Liver (tissue), 9 donors: ENCODE data around the gene ZFYVE28. TPM values are rescaled to one million over a fixed set of nuclear protein-coding genes. Genes with fewer than 3 reads are reported as not detected.

Experiments used
- DNase-seq: peaks from one replicate; pipeline ENCODE4 v3.0.0-alpha.2; 2017; ENCODE audit warnings: low spot score
- H3K27ac ChIP-seq, 2 donors: one replicate each; pipeline ENCODE4 v1.7.0; 2013; ENCODE audit warnings: inconsistent platforms in 2 of 2, low read length in 2 of 2, control low read depth in 1 of 2, low read depth in 1 of 2, mild to moderate bottlenecking in 1 of 2
- H3K27me3 ChIP-seq, 4 donors: one replicate each; pipeline versions ENCODE4 v1.6.1 to v1.7.0; 2013; ENCODE audit warnings: low read length in 3 of 4, inconsistent platforms in 1 of 4, mild to moderate bottlenecking in 1 of 4, moderate library complexity in 1 of 4; ENCODE audit not compliant: control insufficient read depth in 4 of 4, insufficient read depth in 4 of 4
- H3K36me3 ChIP-seq, 4 donors: one replicate each; pipeline versions ENCODE4 v1.6.1 to v1.7.0; 2013; ENCODE audit warnings: low read length in 3 of 4, mild to moderate bottlenecking in 3 of 4, low read depth in 1 of 4, moderate library complexity in 1 of 4; ENCODE audit not compliant: control insufficient read depth in 4 of 4, insufficient read depth in 3 of 4
- H3K4me1 ChIP-seq, 4 donors: one replicate each; pipeline versions ENCODE4 v1.6.1 to v1.7.0; 2013; ENCODE audit warnings: low read length in 3 of 4, mild to moderate bottlenecking in 3 of 4, moderate library complexity in 1 of 4; ENCODE audit not compliant: control insufficient read depth in 4 of 4, insufficient read depth in 4 of 4
- H3K4me3 ChIP-seq, 3 donors: one replicate each; pipeline versions ENCODE4 v1.6.1 to v1.7.0; 2013; ENCODE audit warnings: low read length in 3 of 3, control low read depth in 1 of 3, low read depth in 1 of 3, mild to moderate bottlenecking in 1 of 3
- H3K9ac ChIP-seq, 2 donors: one replicate each; pipeline ENCODE4 v1.7.0; 2013; ENCODE audit warnings: low read length in 2 of 2, mild to moderate bottlenecking in 2 of 2, moderate library complexity in 2 of 2, control low read depth in 1 of 2, low read depth in 1 of 2
- H3K9me3 ChIP-seq, 4 donors: one replicate each; pipeline versions ENCODE4 v1.6.1 to v1.7.0; 2013; ENCODE audit warnings: low read length in 3 of 4; ENCODE audit not compliant: control insufficient read depth in 4 of 4
- ATF3 ChIP-seq: IDR thresholded peaks from 2 replicates; pipeline ENCODE4 v1.6.1; 2016; ENCODE audit warnings: antibody characterized with exemption
- EGR1 ChIP-seq, 2 donors: IDR thresholded peaks; 2 replicates each; pipeline ENCODE4 v1.6.1; 2016 to 2018; ENCODE audit warnings: antibody characterized with exemption in 2 of 2, low read depth in 2 of 2
- FOXA1 ChIP-seq: IDR thresholded peaks from 2 replicates; pipeline ENCODE4 v1.6.1; 2016; ENCODE audit warnings: antibody characterized with exemption
- GABPA ChIP-seq, 2 donors: IDR thresholded peaks in 1 of 2; conservative IDR thresholded peaks in 1 of 2; 2 replicates each; pipeline ENCODE4 v1.6.1; 2016; ENCODE audit warnings: antibody characterized with exemption in 2 of 2, mild to moderate bottlenecking in 1 of 2, moderate library complexity in 1 of 2
- HNF4A ChIP-seq, 2 donors: conservative IDR thresholded peaks; 2 replicates each; pipeline ENCODE4 v1.6.1; 2016; ENCODE audit warnings: antibody characterized with exemption in 2 of 2, mild to moderate bottlenecking in 2 of 2
- HNF4G ChIP-seq: IDR thresholded peaks from 2 replicates; pipeline ENCODE4 v1.6.1; 2016; ENCODE audit warnings: antibody characterized with exemption
- MAX ChIP-seq: IDR thresholded peaks from 2 replicates; pipeline ENCODE4 v1.6.1; 2016; ENCODE audit warnings: antibody characterized with exemption
- NR2F2 ChIP-seq: IDR thresholded peaks from 2 replicates; pipeline ENCODE4 v1.6.1; 2016; ENCODE audit warnings: antibody characterized with exemption
- RAD21 ChIP-seq, 2 donors: IDR thresholded peaks; 2 replicates each; pipeline ENCODE4 v1.6.1; 2016; ENCODE audit warnings: antibody characterized with exemption in 2 of 2, mild to moderate bottlenecking in 2 of 2
- SP1 ChIP-seq: IDR thresholded peaks from 2 replicates; pipeline ENCODE4 v1.6.1; 2018; ENCODE audit warnings: antibody characterized with exemption, mild to moderate bottlenecking
- YY1 ChIP-seq: IDR thresholded peaks from 2 replicates; pipeline ENCODE4 v1.6.1; 2016; ENCODE audit warnings: antibody characterized with exemption, mild to moderate bottlenecking
- ZBTB33 ChIP-seq: IDR thresholded peaks from 2 replicates; pipeline ENCODE4 v1.6.1; 2016; ENCODE audit warnings: antibody characterized with exemption
- WGBS: extraction: QIAGEN DNeasy Blood & Tissue Kit; methylation state at CpG from one replicate; pipeline ENCODE4 v1.1.7; 2013; 5-methylcytosine and 5-hydroxymethylcytosine counted together
- polyA plus RNA-seq, 2 donors: library from polyadenylated mRNA; stranded (reverse) in 1 of 2; unstranded in 1 of 2; fragments of 200-250 nt in 1 of 2; fragments of >200 nt in 1 of 2; fragmentation: Nextera tagmentation in 1 of 2; extraction: Ambion mirVana in 1 of 2; gene quantifications; one replicate each; pipeline versions ENCODE4 v1.2.1 to v1.2.3, GENCODE V29; 2013 to 2015
- total RNA-seq, 2 donors: library from RNA; depleted of rRNA; stranded (reverse); fragments of >200 nt; gene quantifications; one replicate each; pipeline ENCODE4 v1.2.3, GENCODE V29; 2014
- donor health status: healthy.
- donor health status: healthy.
- donor health status: healthy.
- donor health status: healthy.
- donor health status: healthy.

The ZFYVE28 gene
- total and polyA plus RNA-seq, 4 donors, result 2.0 to 6.1 (median 2.7) TPM

GRCh38 chr4:2336659-2337058, 81.8 kb downstream of the ZFYVE28 start (continued):
- TF ChIP-seq MAX (no peak), ATF3 (no peak), ZBTB33 (no peak), HNF4G (no peak), EGR1 (IDR thresholded peaks at IDR 0.05; ENCODE audit: low read depth in 2 of 2) (no peak)

- Histone ChIP-seq H3K27me3 (no peaks in the 10 kb centered on the region), H3K36me3 (no peaks in the 10 kb centered on the region), H3K9ac (no peak overlapping the region), H3K27ac (no peak overlapping the region), H3K4me1 (peaks cover 0 to 9% (median 5%) of the 10 kb centered on the region in 4 donors), H3K9me3 (no peaks in the 10 kb centered on the region), H3K4me3 (no peak overlapping the region)
- 87% methylated on average over 9 of the region's 9 CpGs for WGBS
- TF ChIP-seq SP1, result no peak
- no peak for TF ChIP-seq GABPA (IDR thresholded peaks at IDR 0.05 in 1 of 2, conservative IDR thresholded peaks at IDR 0.05 in 1 of 2)
- DNase-seq, result no peak
These were observed 82.7 kb downstream of the ZFYVE28 start for GRCh38 chr4:2335729-2336101.

GRCh38 chr4:2334826-2335728, 83.4 kb downstream of the ZFYVE28 start:
- no peak overlapping the region for H3K4me3 ChIP-seq
- H3K27ac ChIP-seq, result no peak overlapping the region
- DNase-seq, result no peak
- no peaks in the 10 kb centered on the region for H3K9me3 ChIP-seq
- H3K27me3 ChIP-seq, result no peaks in the 10 kb centered on the region
- no peak overlapping the region for H3K9ac ChIP-seq
- H3K36me3 ChIP-seq, result no peaks in the 10 kb centered on the region
- TF ChIP-seq NR2F2 (no peak), GABPA (IDR thresholded peaks at IDR 0.05 in 1 of 2, conservative IDR thresholded peaks at IDR 0.05 in 1 of 2) (no peak), YY1 (no peak), HNF4A (conservative IDR thresholded peaks at IDR 0.05) (no peak), FOXA1 (no peak), EGR1 (IDR thresholded peaks at IDR 0.05; ENCODE audit: low read depth in 2 of 2) (no peak)
- WGBS, result 94% methylated on average over 27 of the region's 27 CpGs
- peaks cover 0 to 9% (median 5%) of the 10 kb centered on the region in 4 donors for H3K4me1 ChIP-seq

GRCh38 chr4:2333916-2334644, 84.4 kb downstream of the ZFYVE28 start:
- Histone ChIP-seq H3K9me3 (no peaks in the 10 kb centered on the region), H3K36me3 (no peaks in the 10 kb centered on the region), H3K4me3 (no peak overlapping the region), H3K9ac (no peak overlapping the region), H3K4me1 (peaks cover 0 to 9% (median 5%) of the 10 kb centered on the region in 4 donors), H3K27me3 (no peaks in the 10 kb centered on the region), H3K27ac (no peak overlapping the region)
- DNase-seq, result no peak
- no peak for TF ChIP-seq RAD21 (IDR thresholded peaks at IDR 0.05)
- WGBS, result 93% methylated on average over 28 of the region's 28 CpGs
